Measurements from ENCODE around the gene AARS1. TPM values are rescaled to one million over a fixed set of nuclear protein-coding genes. Genes with fewer than 3 reads are reported as not detected.
"Not testable (repeated sequence)": the region's sequence is repeated elsewhere in the genome, so short reads cannot be mapped to it uniquely, and the experiment has no call there.

The AARS1 gene
- total RNA-seq, 2 experiments from 2014 or later = 165 to 170 TPM

DNA sequence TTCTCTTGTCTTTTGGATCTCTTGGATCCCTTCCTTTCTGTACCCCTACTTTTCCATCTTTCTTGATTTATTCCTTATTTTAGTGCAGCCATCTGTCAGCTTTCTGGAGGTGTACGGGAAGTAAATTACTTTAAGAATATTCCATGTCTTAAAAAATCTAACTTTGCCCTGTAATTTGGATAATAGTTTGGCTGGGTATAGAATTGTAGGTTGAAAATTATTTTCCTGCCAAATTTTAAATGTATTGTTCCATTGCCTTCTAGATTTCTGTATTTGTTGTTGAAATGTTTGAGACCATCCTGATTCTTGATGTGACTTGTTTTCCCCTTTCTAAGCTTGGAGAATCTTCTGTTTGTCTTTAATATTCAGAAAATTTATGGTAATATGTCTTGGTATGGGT, 11.8 kb upstream of the AARS1 start:
- intact Hi-C loops (cut with micrococcal nuclease) = no loop called here
- H3K27me3 Mint-ChIP-seq = no peaks in the 10 kb centered on the region
- H3K9me3 Mint-ChIP-seq = peaks cover 10% of the 10 kb centered on the region
- no peak overlapping the region for H3K27ac Mint-ChIP-seq
- POLR2A ChIA-PET = interaction anchor here (0.6 to 2.8 kb wide), 3 partner anchors 10 to 183 kb away, joined by 3 to 9 read pairs (median 3); partner anchors contain the start of gene DDX19A
- H3K4me3 Mint-ChIP-seq = peak overlapping the region; percentile 8
- CTCF ChIA-PET = no interaction called here
- peaks cover 46% of the 10 kb centered on the region for H3K4me1 Mint-ChIP-seq (ENCODE audit: low read depth)
- DNase-seq = no peak
- peaks cover 23% of the 10 kb centered on the region for H3K36me3 Mint-ChIP-seq

DNA sequence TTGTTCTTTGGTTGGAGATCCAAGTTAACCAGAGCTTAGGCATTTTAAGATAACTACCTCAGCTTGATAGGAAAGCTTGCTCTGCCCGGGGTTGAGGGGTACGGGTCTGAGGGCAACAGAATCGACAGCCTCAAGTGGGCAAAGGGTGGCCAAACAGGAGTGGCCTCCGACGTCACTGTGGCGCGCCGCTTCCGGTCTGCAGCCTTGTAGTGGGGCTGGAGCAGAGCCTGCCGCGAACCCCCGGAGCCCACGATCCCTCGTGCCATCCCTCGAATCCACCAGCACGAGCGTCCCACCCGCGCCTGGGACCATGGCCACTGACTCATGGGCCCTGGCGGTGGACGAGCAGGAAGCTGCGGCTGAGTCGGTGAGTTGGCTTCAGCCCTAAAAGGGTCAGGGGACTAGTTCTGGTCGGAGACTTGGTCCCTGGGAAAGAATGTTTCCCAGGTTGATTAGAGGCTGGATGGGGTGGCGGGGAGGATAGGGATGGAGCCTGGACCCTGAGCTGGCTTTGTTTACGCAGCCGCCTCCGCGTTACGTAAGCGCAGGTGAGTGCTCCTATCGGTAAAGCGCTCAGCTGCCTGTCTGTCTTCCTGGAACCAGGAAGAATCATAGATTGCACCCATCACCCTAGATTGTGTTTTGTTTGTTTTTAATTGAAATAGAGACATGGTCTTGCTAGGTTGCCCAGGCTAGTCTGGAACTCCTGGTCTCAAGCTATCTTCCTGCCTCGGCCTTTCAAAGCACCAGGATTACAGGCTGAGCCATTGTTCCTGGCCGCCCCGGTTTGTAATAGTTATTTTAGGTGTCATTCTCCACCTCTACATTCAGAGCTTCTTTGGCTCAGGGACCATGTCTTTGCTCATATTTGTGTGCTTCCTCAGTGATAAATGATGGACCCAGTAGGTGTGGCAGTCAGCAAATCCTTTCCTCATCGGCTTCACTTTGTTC, 10.0 kb upstream of the AARS1 start, which contains the start of gene DDX19B:
DDX19B (plus strand) TSS at position 199 of the 951 bp plus-strand sequence; CDS start at position 311, 112 bp downstream.
- DNase-seq = peak; percentile 81
- Mint-ChIP-seq H3K27me3 (no peaks in the 10 kb centered on the region), H3K9me3 (peaks cover 10% of the 10 kb centered on the region), H3K27ac (peak within 1 kb of the TSS; percentile 91), H3K4me3 (peak within 1 kb of the TSS; percentile 91), H3K4me1 (ENCODE audit: low read depth) (peaks cover 36% of the 10 kb centered on the region), H3K36me3 (peaks cover 20% of the 10 kb centered on the region)
- POLR2A ChIA-PET = interaction anchor here (1.0 to 3.3 kb wide), 7 partner anchors 8 to 82 kb away, joined by 3 to 32 read pairs (median 7); partner anchors contain the start of genes AARS1, DDX19A and EXOSC6
- intact Hi-C loops (cut with micrococcal nuclease) = loop anchor here (1.0 kb wide), 2 partner anchors 10 to 47 kb away; partner anchors contain the start of genes AARS1 and DDX19A
- CTCF ChIA-PET = interaction anchor here (1.0 to 2.3 kb wide), 3 partner anchors 31 to 48 kb away, joined by 3 to 6 read pairs (median 3); no protein-coding TSS in a partner anchor

DNA sequence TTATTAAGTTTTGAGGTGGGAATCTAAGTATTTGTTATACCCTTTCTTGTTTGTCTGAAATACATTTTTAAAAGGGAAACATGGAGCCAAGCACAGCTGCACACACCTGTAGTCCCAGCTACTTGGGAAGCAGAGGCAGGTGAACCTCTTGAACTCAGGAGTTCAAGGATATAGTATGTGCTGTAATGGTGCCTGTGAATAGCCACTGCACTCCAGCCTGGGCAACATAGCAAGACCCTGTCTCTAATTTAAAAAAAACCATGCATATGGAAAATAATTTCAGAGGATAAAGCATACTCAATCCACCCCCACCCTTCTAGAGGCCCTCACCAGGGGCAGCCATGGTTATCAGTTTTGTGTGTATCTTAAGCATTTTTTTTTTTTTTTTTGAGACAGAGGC, 6.3 kb upstream of the AARS1 start:
- POLR2A ChIA-PET = interaction anchor here (0.6 kb wide), 1 partner anchor 181 kb away, joined by 3 read pairs; the partner anchor contains the start of gene PDPR
- H3K27me3 Mint-ChIP-seq = no peaks in the 10 kb centered on the region
- intact Hi-C loops (cut with micrococcal nuclease) = no loop called here
- no peaks in the 10 kb centered on the region for H3K36me3 Mint-ChIP-seq
- peaks cover 24% of the 10 kb centered on the region for H3K4me1 Mint-ChIP-seq (ENCODE audit: low read depth)
- H3K9me3 Mint-ChIP-seq = no peaks in the 10 kb centered on the region
- no peak for DNase-seq
- no peak overlapping the region for H3K4me3 Mint-ChIP-seq
- CTCF ChIA-PET = no interaction called here
- no peak overlapping the region for H3K27ac Mint-ChIP-seq

DNA sequence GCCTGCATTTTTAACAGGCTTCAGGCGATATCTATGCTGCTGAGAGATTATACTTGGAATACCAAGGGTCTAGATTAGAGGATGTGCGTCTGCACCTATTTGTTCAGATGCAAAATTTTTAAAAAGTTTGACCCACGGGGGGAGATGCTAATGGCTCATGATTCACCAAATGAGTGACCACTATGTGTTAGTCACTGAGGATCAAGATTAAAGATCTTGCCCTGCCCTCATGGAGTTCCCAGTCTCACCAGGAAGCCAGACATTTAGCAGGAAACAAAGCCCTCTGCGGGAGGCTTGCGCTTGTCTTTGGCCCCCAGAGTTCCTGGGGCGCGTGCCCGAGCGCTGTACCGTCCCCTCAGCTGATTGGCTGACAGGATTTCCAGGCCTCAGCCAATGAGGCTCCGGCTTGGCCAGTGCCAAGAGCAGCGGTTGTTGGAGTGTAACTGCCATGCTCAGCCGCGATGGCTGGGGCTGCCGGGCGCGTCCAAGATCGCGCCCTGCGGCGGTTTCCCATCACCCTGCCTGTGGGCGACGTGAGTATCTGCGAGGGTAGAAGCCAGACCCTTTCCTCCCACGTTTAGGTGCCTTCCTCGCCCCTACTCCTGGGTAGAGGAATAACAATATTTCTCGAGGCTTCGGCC, 5.2 kb upstream of the AARS1 start:
- POLR2A ChIA-PET = no interaction called here
- peaks cover 18% of the 10 kb centered on the region for H3K4me1 Mint-ChIP-seq (ENCODE audit: low read depth)
- intact Hi-C loops (cut with micrococcal nuclease) = no loop called here
- no peak for DNase-seq
- no peaks in the 10 kb centered on the region for H3K9me3 Mint-ChIP-seq
- H3K4me3 Mint-ChIP-seq = no peak overlapping the region
- no peaks in the 10 kb centered on the region for H3K36me3 Mint-ChIP-seq
- H3K27ac Mint-ChIP-seq = no peak overlapping the region
- CTCF ChIA-PET = no interaction called here
- H3K27me3 Mint-ChIP-seq = no peaks in the 10 kb centered on the region

DNA sequence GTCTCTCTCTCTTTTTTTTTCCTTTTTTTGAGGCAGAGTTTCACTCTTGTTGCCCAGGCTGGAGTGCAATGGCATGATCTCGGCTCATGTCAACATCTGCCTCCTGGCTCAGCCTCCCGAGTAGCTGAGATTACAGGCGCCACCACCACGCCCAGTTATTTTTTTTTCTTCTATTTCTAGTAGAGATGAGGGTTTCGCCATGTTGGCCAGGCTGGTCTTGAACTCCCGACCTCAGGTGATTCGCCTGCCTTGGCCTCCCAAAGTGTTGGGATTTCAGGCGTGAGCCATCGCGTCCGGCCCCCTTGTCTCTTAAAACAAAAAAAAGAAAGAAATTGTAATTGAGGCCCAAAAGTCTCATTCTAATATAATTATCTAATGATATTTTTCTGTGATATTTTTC, 2.8 kb upstream of the AARS1 start:
- not testable (repeated sequence) for H3K9me3 Mint-ChIP-seq

DNA sequence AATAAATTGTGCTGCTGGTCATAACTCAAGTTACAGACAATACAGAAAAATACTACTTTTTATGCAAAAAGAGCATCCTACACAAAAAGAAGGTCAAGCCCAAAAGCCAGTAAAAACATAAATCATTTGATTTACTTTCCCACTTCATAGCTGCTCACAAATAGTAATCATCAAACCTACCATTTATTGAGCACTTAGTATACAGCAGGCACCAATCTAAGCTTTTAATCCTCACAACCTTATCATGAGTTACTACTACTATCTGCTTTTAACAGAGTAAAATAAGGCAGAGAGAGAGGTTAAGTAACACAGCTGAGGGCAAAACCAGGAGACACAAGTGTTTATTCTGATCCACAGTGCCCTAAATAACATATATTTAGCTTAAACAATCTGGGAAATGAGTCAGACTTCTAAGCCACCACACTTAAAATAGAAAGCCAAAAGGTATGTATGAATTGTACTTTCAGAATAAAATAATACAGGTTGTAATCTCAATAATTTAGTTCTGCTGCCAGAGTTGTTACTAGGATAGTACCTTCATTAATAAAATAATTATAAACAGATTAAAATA, 1.7 kb upstream of the AARS1 start:
- H3K27me3 Mint-ChIP-seq = peaks cover 2% of the 10 kb centered on the region
- POLR2A ChIA-PET = interaction anchor here (0.7 to 2.5 kb wide), 3 partner anchors 10 to 82 kb away, joined by 3 to 9 read pairs (median 3); partner anchors contain the start of gene DDX19A
- peaks cover 22% of the 10 kb centered on the region for H3K4me1 Mint-ChIP-seq (ENCODE audit: low read depth)
- no peaks in the 10 kb centered on the region for H3K9me3 Mint-ChIP-seq
- H3K4me3 Mint-ChIP-seq = no peak overlapping the region
- peak overlapping the region; percentile 38 for H3K27ac Mint-ChIP-seq
- CTCF ChIA-PET = interaction anchor here (0.9 kb wide), 1 partner anchor 16 kb away, joined by 3 read pairs; no protein-coding TSS in a partner anchor
- intact Hi-C loops (cut with micrococcal nuclease) = no loop called here
- peaks cover 9% of the 10 kb centered on the region for H3K36me3 Mint-ChIP-seq
- no peak for DNase-seq

More for the DNA sequence above, 2.8 kb upstream of the AARS1 start:
- CTCF ChIA-PET; H3K36me3 Mint-ChIP-seq; DNase-seq; intact Hi-C loops (cut with micrococcal nuclease); H3K27me3 Mint-ChIP-seq; H3K27ac Mint-ChIP-seq; H3K4me3 Mint-ChIP-seq: not testable (repeated sequence)
- H3K4me1 Mint-ChIP-seq (ENCODE audit: low read depth) = peaks cover 22% of the 10 kb centered on the region
- POLR2A ChIA-PET = interaction anchor here (0.7 to 2.5 kb wide), 2 partner anchors 9 to 64 kb away, joined by 7 to 9 read pairs; no protein-coding TSS in a partner anchor

DNA sequence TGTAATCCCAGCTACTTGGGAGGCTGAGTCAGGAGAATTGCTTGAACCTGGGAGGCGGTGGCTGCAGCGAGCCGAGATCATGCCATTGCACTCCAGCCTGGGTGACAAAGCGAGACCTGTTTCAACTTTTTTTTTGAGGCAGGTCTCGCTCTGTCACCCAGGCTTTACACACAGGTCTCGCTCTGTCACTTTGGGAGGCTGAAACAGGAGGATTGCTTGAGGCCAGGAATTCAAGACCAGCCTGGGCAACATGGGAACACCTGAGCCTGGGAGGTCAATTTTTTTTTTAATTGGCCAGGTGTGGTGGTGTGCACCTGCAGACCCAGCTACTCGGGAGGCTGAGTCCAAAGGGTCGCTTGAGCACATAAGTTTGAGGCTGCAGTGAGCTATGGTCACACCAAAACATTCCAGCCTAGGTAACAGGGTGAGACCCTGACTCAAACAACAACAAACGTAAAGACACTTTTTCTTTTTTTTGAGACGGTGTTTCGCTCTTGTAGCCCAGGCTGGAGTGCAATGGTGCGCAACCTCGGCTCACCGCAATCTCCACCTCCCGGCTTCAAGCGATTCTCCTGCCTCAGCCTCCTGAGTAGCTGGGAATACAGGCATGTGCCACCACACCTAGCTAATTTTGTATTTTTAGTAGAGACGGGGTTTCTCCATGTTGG, 1.9 kb downstream of the AARS1 start:
- intact Hi-C loops (cut with micrococcal nuclease) = not testable (repeated sequence)
- POLR2A ChIA-PET = interaction anchor here (2.1 to 2.9 kb wide), 4 partner anchors 12 to 237 kb away, joined by 14 to 32 read pairs (median 23); partner anchors contain the start of genes DDX19A and DDX19B

DNA sequence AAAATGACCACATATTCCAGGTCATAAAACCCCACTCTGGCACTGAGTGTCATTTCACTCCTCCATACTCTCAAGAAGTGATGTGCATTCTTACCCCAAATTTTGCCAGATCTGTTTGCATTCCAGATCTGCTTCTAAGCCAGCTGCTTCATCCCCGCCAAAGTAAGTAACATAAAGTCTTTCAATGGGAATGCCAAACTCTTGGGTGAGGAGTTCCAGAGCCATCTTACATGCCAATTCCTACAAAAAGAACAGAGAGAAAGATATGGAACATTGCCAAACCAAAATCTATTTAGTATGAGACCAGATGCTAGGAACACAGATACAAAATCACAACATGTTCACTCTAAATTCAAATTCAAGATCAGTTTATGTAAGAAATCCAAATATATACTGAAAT, 12.9 kb downstream of the AARS1 start:
- intact Hi-C loops (cut with micrococcal nuclease) = no loop called here
- Mint-ChIP-seq H3K4me3 (no peak overlapping the region), H3K27ac (no peak overlapping the region), H3K27me3 (no peaks in the 10 kb centered on the region), H3K36me3 (peaks cover 55% of the 10 kb centered on the region), H3K4me1 (ENCODE audit: low read depth) (peaks cover 2% of the 10 kb centered on the region), H3K9me3 (no peaks in the 10 kb centered on the region)
- DNase-seq = no peak
- ChIA-PET POLR2A (no interaction called here), CTCF (no interaction called here)

More for the DNA sequence above, 1.9 kb downstream of the AARS1 start:
- peaks cover 45% of the 10 kb centered on the region for H3K4me1 Mint-ChIP-seq (ENCODE audit: low read depth)
- H3K4me3 Mint-ChIP-seq = peak overlapping the region; percentile 98
- H3K36me3 Mint-ChIP-seq = peaks cover 31% of the 10 kb centered on the region
- H3K27me3 Mint-ChIP-seq, DNase-seq, H3K9me3 Mint-ChIP-seq: not testable (repeated sequence)
- CTCF ChIA-PET = interaction anchor here (0.7 to 0.8 kb wide), 2 partner anchors 20 to 358 kb away, joined by 3 read pairs; no protein-coding TSS in a partner anchor
- H3K27ac Mint-ChIP-seq = peak overlapping the region; percentile 45

DNA sequence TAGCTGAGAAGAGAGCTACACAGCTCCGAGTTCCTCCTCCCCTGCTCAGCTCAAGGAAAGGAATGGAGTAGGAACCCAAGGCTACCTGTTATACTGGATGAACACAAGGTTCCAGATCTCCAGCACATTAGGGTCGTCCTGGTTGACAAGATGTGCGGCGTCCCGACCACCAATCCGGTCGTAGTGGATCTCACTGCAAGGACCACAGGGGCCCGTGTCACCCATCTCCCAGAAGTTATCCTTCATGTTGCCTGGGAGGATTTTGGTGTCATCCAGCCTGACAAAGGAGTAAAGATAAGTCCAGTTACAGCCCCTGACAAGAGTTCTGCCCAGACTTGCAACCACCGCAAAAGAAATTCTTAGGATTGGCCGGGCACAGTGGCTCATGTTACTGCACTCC, 17.6 kb downstream of the AARS1 start:
- intact Hi-C loops (cut with micrococcal nuclease) = no loop called here
- H3K4me1 Mint-ChIP-seq (ENCODE audit: low read depth) = peaks cover 2% of the 10 kb centered on the region
- no peak overlapping the region for H3K4me3 Mint-ChIP-seq
- DNase-seq = no peak
- ChIA-PET CTCF (interaction anchor here (1.1 to 2.5 kb wide), 2 partner anchors 17 to 19 kb away, joined by 3 to 11 read pairs; no protein-coding TSS in a partner anchor), POLR2A (interaction anchor here (0.9 kb wide), 1 partner anchor 20 kb away, joined by 5 read pairs; the partner anchor contains the start of gene EXOSC6)
- peaks cover 61% of the 10 kb centered on the region for H3K36me3 Mint-ChIP-seq
- H3K27me3 Mint-ChIP-seq = no peaks in the 10 kb centered on the region
- no peak overlapping the region for H3K27ac Mint-ChIP-seq
- no peaks in the 10 kb centered on the region for H3K9me3 Mint-ChIP-seq

DNA sequence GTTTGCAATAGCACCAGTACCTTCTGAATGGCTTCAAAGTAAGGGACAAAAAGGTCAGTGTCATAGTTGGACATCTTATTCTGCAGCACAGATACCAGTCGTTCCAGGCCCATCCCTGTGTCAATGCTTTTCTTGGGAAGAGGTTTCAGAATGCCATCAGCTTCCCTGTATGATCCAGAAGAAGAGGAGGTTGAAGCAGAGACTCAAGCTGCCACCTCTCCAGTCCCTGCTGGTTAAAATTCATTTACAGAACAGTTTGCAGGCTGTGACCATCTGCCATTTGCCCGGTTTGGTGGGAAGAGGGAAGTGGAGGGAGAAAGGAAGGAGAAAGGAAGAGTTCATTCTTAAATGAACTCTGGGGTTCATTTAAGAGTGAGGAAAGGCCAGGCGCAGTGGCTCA, 19.1 kb downstream of the AARS1 start:
- CTCF ChIA-PET = interaction anchor here (2.5 kb wide), 1 partner anchor 16 kb away, joined by 11 read pairs; no protein-coding TSS in a partner anchor
- Mint-ChIP-seq H3K4me1 (ENCODE audit: low read depth) (peaks cover 2% of the 10 kb centered on the region), H3K4me3 (no peak overlapping the region), H3K9me3 (no peaks in the 10 kb centered on the region), H3K27ac (no peak overlapping the region), H3K36me3 (peaks cover 59% of the 10 kb centered on the region), H3K27me3 (no peaks in the 10 kb centered on the region)
- intact Hi-C loops (cut with micrococcal nuclease) = no loop called here
- no peak for DNase-seq
- POLR2A ChIA-PET = no interaction called here

DNA sequence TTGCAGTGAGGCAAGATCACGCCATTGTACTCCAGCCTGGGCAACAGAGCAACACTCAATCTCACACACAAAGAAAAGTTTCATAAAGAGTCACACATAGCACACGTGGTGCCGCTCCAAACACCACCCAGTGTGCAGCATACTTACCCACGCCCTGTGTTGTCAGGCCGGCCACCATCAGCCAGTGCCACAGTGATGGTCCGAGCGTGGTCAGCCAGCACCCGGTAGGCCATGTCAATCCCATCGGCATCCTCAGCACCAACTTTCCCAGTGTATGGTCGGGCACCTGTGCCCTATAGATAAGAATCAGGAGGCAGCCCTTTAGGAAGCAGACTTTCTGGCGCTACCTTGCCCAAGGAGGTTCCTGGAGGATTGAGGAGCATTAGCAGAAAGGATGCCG, 19.8 kb downstream of the AARS1 start:
- CTCF ChIA-PET = interaction anchor here (2.5 kb wide), 1 partner anchor 15 kb away, joined by 11 read pairs; no protein-coding TSS in a partner anchor
- no peak overlapping the region for H3K4me3 Mint-ChIP-seq
- peaks cover 2% of the 10 kb centered on the region for H3K4me1 Mint-ChIP-seq (ENCODE audit: low read depth)
- no peaks in the 10 kb centered on the region for H3K27me3 Mint-ChIP-seq
- POLR2A ChIA-PET = no interaction called here
- no peak overlapping the region for H3K27ac Mint-ChIP-seq
- intact Hi-C loops (cut with micrococcal nuclease) = no loop called here
- no peaks in the 10 kb centered on the region for H3K9me3 Mint-ChIP-seq
- DNase-seq = no peak
- peaks cover 61% of the 10 kb centered on the region for H3K36me3 Mint-ChIP-seq

All from activated CD4-positive, alpha-beta memory T cell treated with anti-CD3 and anti-CD28 coated beads for 36 hours (primary cell).